Mucosa of descending colon (tissue), 3 donors: ENCODE data around the gene ATPAF2. TPM values are rescaled to one million over a fixed set of nuclear protein-coding genes. Genes with fewer than 3 reads are reported as not detected.

Experiments used
- ATAC-seq: fragments of 200-7000 bp; cut with Tn5 transposase; one replicate; pipeline ENCODE4 v1.9.1; 2020; ENCODE audit warnings: mild to moderate bottlenecking, moderate library complexity
- DNase-seq, 3 donors: peaks; one replicate each; pipeline ENCODE4 v3.0.0-alpha.2; 2020
- H3K36me3 ChIP-seq: fragments of 200-600 bp; one replicate; pipeline ENCODE4 v1.8.0; 2021; ENCODE audit warnings: low read depth, mild to moderate bottlenecking
- H3K4me1 ChIP-seq: fragments of 200-600 bp; one replicate; pipeline ENCODE4 v1.8.0; 2021; ENCODE audit warnings: low read depth, mild to moderate bottlenecking
- H3K4me3 ChIP-seq: fragments of 200-600 bp; one replicate; pipeline ENCODE4 v1.8.0; 2021; ENCODE audit warnings: mild to moderate bottlenecking
- H3K9me3 ChIP-seq: fragments of 200-600 bp; one replicate; pipeline ENCODE4 v1.8.0; 2021; ENCODE audit warnings: mild to moderate bottlenecking
- intact Hi-C, 2 donors: fragments of 100-400 bp; cut with DNase I in 1 of 2; cut with micrococcal nuclease in 1 of 2; formaldehyde crosslinking; loops; one replicate each; pipeline versions ENCODE4 v1.11.0 to v1.11.1; 2022; cut with DNase I, micrococcal nuclease
- total RNA-seq, 3 donors: library from RNA; stranded (reverse); fragmentation: NEBNext Ultra II Directional in 2 of 3; extraction: Animal tissue kit (Norgen Biotek cat#: 25700) in 2 of 3; gene quantifications; one replicate each; pipeline versions ENCODE4 v1.2.1 to v1.2.4, GENCODE V29; 2021 to 2023
- TF ChIP-seq, protein P1 (sequence below): fragments of 200-600 bp; IDR thresholded peaks from one replicate; pipeline ENCODE4 v1.8.0; 2022; ENCODE audit warnings: antibody characterized with exemption, mild to moderate bottlenecking
- donor health status: DM: no; HTN: no; CAD: no; lungs with moderate emphysema.
- donor health status: DM: no; HTN: no; CAD: no.
- donor health status: DM: no; HTN: yes; CAD: no.

Gene ATPAF2
- total RNA-seq, 3 donors from 2014 or later, result 26.0 to 33.9 (median 27.2) TPM

DNA sequence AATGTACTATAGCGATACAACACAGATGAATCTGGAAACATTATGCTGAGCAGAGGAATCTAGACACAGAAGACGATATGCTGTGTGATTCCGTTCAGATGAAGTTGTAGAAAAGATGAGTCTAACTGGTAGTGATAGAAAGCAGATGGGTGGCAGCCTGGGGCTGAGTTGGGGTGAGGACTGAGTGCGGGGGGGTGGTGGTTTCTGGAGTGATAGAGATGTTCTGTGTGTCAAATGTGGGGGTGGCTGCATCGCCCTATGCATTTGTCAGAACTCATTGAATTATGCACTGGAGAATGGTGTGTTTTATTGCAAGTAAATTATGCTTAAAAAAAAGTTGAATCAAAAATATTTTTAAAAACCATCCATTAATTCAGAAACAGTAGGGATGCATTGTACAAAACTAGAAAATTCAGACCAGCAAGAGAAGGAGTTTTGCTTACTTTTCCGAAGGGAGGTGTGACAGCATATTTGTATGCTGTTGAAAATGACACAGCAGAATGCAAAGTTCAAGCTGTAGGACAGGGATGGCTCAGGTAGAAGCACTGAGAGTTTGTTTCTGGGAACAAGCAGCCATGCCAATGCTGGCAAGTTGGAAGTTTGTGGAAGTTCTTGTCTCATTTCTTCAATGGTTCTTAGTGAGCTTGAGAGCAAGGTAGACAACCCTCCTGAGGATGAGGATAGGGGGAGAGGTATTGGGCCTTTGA, 35.8 kb upstream of the ATPAF2 start:
- no peaks in the 10 kb centered on the region for H3K36me3 ChIP-seq
- H3K9me3 ChIP-seq, result no peaks in the 10 kb centered on the region
- intact Hi-C loops, result no loop called here
- no peaks in the 10 kb centered on the region for H3K4me1 ChIP-seq
- TF ChIP-seq, protein P1, sequence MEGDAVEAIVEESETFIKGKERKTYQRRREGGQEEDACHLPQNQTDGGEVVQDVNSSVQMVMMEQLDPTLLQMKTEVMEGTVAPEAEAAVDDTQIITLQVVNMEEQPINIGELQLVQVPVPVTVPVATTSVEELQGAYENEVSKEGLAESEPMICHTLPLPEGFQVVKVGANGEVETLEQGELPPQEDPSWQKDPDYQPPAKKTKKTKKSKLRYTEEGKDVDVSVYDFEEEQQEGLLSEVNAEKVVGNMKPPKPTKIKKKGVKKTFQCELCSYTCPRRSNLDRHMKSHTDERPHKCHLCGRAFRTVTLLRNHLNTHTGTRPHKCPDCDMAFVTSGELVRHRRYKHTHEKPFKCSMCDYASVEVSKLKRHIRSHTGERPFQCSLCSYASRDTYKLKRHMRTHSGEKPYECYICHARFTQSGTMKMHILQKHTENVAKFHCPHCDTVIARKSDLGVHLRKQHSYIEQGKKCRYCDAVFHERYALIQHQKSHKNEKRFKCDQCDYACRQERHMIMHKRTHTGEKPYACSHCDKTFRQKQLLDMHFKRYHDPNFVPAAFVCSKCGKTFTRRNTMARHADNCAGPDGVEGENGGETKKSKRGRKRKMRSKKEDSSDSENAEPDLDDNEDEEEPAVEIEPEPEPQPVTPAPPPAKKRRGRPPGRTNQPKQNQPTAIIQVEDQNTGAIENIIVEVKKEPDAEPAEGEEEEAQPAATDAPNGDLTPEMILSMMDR, result no peak
- DNase-seq, result no peak
- ATAC-seq, result no peak
- H3K4me3 ChIP-seq, result no peak overlapping the region

DNA sequence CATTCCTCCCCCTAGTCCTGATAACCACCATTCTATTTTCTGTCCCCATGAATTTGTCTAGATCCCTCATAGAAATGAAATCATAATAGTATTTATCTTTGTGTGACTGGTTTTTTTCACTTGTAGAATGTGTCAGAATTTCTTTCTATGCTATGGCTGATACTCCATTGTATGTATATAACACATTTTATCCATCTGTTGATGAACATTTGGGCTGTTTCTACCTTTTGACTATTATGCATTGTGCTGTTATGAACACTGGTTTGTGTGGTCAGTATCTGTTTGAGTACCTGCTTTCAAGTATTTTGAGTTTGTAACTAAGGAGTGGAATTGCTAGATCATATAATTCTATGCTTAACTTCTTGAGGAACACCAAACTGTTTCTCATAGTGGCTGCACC, 32.8 kb upstream of the ATPAF2 start:
- intact Hi-C loops, result no loop called here
- H3K36me3 ChIP-seq, result no peaks in the 10 kb centered on the region
- no peak for DNase-seq
- no peak overlapping the region for H3K4me3 ChIP-seq
- no peaks in the 10 kb centered on the region for H3K4me1 ChIP-seq
- no peaks in the 10 kb centered on the region for H3K9me3 ChIP-seq
- TF ChIP-seq, protein P1, result no peak
- ATAC-seq, result no peak

DNA sequence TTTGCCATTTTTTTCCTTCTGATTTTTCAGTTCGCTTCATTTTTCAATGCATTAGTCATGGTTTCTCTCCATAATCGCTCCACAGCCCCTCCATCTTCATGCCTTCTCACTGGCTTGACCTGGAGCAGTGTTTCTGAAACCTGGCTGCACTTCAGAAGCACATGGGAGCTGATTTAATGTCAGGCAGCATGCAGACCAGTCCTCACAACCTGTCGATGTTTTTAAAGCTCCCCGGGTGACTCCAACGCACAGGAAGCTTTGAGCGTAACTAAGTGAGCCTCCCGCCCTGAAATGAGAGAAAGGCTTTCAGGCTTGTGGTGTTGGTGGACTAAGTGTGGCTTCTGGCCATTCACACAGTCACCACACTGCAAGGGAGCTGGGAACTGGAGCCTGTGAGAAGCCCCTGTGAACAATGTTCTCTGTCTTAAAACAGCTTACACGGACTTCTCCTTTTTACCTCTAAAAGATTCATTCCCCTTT, 31.9 kb upstream of the ATPAF2 start:
- Histone ChIP-seq H3K9me3 (no peaks in the 10 kb centered on the region), H3K36me3 (no peaks in the 10 kb centered on the region), H3K4me3 (no peak overlapping the region), H3K4me1 (no peaks in the 10 kb centered on the region)
- DNase-seq, result no peak
- intact Hi-C loops, result no loop called here
- no peak for ATAC-seq
- TF ChIP-seq, protein P1, result no peak

DNA sequence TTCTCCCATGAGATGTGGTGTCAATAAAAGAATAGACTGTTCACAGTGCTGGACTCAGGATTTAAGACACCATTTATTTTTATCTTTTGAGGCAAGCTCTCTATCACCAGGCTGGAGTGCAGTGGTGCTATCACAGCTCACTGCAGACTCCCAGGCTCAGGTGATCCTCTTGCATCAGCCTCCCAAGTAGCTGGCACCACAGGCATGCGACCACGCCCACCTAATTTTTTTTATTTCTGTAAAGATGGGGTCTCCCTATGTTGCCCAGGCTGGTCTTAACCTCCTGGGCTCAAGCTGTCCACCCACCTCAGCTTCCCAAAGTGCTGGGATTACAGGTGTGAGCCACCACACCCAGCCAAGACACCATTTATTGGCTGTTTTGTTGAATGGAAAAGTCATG, 30.1 kb upstream of the ATPAF2 start:
- Histone ChIP-seq H3K36me3 (no peaks in the 10 kb centered on the region), H3K4me1 (no peaks in the 10 kb centered on the region), H3K9me3 (no peaks in the 10 kb centered on the region), H3K4me3 (no peak overlapping the region)
- DNase-seq, result no peak
- no peak for ATAC-seq
- TF ChIP-seq, protein P1, result no peak
- intact Hi-C loops, result no loop called here

DNA sequence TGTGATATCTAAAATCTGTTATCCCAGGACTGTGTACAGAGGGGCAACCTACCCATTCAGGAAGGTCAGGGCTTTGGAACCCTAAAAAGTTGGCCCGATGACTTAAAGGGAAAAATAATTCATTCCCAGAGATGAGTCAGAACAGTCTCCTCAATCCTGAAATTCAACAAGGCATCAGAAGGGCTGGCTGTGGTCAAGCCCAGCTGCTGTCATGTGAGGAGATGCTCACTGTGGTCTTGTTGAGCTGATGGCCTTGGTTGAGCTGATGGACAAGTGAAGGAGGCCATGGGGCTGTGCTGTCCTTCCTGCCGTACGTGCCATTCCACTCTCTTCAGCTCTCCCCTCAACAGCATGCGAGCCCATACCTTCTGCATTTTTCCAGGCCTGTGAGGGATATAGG, 27.9 kb upstream of the ATPAF2 start:
- no peak for DNase-seq
- Histone ChIP-seq H3K4me1 (no peaks in the 10 kb centered on the region), H3K36me3 (no peaks in the 10 kb centered on the region), H3K4me3 (no peak overlapping the region), H3K9me3 (no peaks in the 10 kb centered on the region)
- TF ChIP-seq, protein P1, result no peak
- ATAC-seq, result no peak
- intact Hi-C loops, result no loop called here

DNA sequence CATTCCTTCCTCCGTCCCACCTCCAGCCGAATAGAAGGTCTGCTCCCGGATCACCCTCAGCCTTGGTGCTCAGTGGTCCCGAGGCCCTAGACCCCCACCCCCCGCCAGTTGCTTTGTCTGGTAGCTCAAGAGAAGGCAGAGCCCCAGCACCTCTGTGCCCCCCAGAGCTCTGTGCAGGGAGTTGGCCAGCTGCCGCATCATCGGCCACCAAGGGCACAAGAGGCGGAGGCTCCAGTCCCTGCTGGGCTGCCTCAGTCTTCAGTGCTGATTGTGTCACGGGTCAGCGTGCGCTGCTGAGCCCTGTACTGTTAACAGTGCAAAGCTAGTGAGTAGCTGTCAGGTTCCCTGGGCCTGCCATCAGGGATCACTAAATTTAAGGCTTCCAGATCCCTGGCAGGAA, 26.6 kb upstream of the ATPAF2 start:
- no peaks in the 10 kb centered on the region for H3K4me1 ChIP-seq
- no peak overlapping the region for H3K4me3 ChIP-seq
- TF ChIP-seq, protein P1, result no peak
- ATAC-seq (no peak), DNase-seq (no peak)
- no peaks in the 10 kb centered on the region for H3K36me3 ChIP-seq
- H3K9me3 ChIP-seq, result no peaks in the 10 kb centered on the region
- intact Hi-C loops, result no loop called here
